ENCODE data around the gene PATE1.

GRCh38 chr11:125740617-125741016, 5.5 kb upstream of the PATE1 start:
- TF ChIP-seq MLX (CRISPR knock-in tag; IDR thresholded peaks at IDR 0.05) (no peak), ZBTB43 (CRISPR knock-in tag; IDR thresholded peaks at IDR 0.05) (no peak), AFF4 (CRISPR knock-in tag; IDR thresholded peaks at IDR 0.05; ENCODE audit: borderline replicate concordance) (no peak), MXD4 (CRISPR knock-in tag; IDR thresholded peaks at IDR 0.05; ENCODE audit: borderline replicate concordance) (no peak), CTCF (IDR thresholded peaks at IDR 0.05) (no peak), NR2C2 (CRISPR knock-in tag; IDR thresholded peaks at IDR 0.05) (no peak), JAZF1 (CRISPR knock-in tag; IDR thresholded peaks at IDR 0.05) (no peak), ZBTB21 (CRISPR knock-in tag; IDR thresholded peaks at IDR 0.05; ENCODE audit: borderline replicate concordance) (no peak), TEAD4 (CRISPR knock-in tag; IDR thresholded peaks at IDR 0.05) (no peak), CREB1 (CRISPR knock-in tag; IDR thresholded peaks at IDR 0.05) (no peak), ESRRA (CRISPR knock-in tag; IDR thresholded peaks at IDR 0.05; ENCODE audit: borderline replicate concordance) (no peak), ZNF263 (CRISPR knock-in tag; IDR thresholded peaks at IDR 0.05; ENCODE audit: low read depth) (no peak), STAT6 (CRISPR knock-in tag; conservative IDR thresholded peaks at IDR 0.05; ENCODE audit: low read depth) (no peak)
